CD14-positive monocyte (primary cell): Measurements from ENCODE around the gene HNRNPM. TPM values are rescaled to one million over a fixed set of nuclear protein-coding genes. Genes with fewer than 3 reads are reported as not detected.

Experiments used
- DNase-seq, 3 donors: peaks; one replicate each; pipeline ENCODE4 v3.0.0-alpha.2; 2011 to 2022
- H2AFZ ChIP-seq: 2 replicates; pipeline ENCODE4 v1.6.0; 2012; ENCODE audit warnings: mild to moderate bottlenecking, low read depth, low read length, inconsistent platforms; ENCODE audit not compliant: insufficient read depth, poor library complexity, severe bottlenecking
- H3K27ac ChIP-seq, 2 donors: 1 replicate in 1 of 2; 2 replicates in 1 of 2; pipeline ENCODE4 v1.5.1; 2012 to 2013; ENCODE audit warnings: low read length in 2 of 2, control low read depth in 1 of 2, inconsistent platforms in 1 of 2, low read depth in 1 of 2, mild to moderate bottlenecking in 1 of 2
- H3K27me3 ChIP-seq, 2 donors: one replicate each; pipeline versions ENCODE4 v1.6.0 to v1.6.1; 2011 to 2013; ENCODE audit warnings: low read length in 2 of 2; ENCODE audit not compliant: control insufficient read depth in 2 of 2, insufficient read depth in 2 of 2
- H3K36me3 ChIP-seq, 2 donors: replicated peaks in 1 of 2; 1 replicate in 1 of 2; 2 replicates in 1 of 2; pipeline versions ENCODE4 v1.5.1 to v1.6.1; 2012 to 2013; ENCODE audit warnings: low read length in 2 of 2, control low read depth in 1 of 2, inconsistent platforms in 1 of 2, mild to moderate bottlenecking in 1 of 2; ENCODE audit not compliant: insufficient read depth in 2 of 2, control insufficient read depth in 1 of 2
- H3K4me1 ChIP-seq, 2 donors: 1 replicate in 1 of 2; 2 replicates in 1 of 2; pipeline versions ENCODE4 v1.5.1 to v1.6.1; 2012 to 2013; ENCODE audit warnings: low read length in 2 of 2, control low read depth in 1 of 2, inconsistent platforms in 1 of 2, mild to moderate bottlenecking in 1 of 2, moderate library complexity in 1 of 2; ENCODE audit not compliant: insufficient read depth in 2 of 2, control insufficient read depth in 1 of 2
- H3K4me2 ChIP-seq: replicated peaks from 2 replicates; pipeline ENCODE3; 2012; ENCODE audit warnings: low read length, moderate library complexity, mild to moderate bottlenecking; ENCODE audit not compliant: poor library complexity, severe bottlenecking; ENCODE audit errors: extremely low read depth
- H3K4me3 ChIP-seq, 3 experiments: fragments of 200-600 bp in 1 of 3; sonication (generic) in 1 of 3; replicated peaks in 1 of 3; 1 replicate in 2 of 3; 2 replicates in 1 of 3; pipeline ENCODE4 v1.5.1; 2011 to 2013; ENCODE audit warnings: low read length in 3 of 3, mild to moderate bottlenecking in 3 of 3, control low read depth in 2 of 3, low read depth in 2 of 3, inconsistent platforms in 1 of 3, moderate library complexity in 1 of 3
- H3K79me2 ChIP-seq: 2 replicates; pipeline ENCODE4 v1.6.0; 2012; ENCODE audit warnings: mild to moderate bottlenecking, control low read depth, inconsistent platforms, low read length, moderate library complexity; ENCODE audit not compliant: insufficient read depth
- H3K9ac ChIP-seq: 2 replicates; pipeline ENCODE4 v1.6.0; 2017; ENCODE audit warnings: low read length, mild to moderate bottlenecking; ENCODE audit not compliant: insufficient read depth, poor library complexity, severe bottlenecking
- H3K9me3 ChIP-seq, 2 donors: replicated peaks in 1 of 2; 1 replicate in 1 of 2; 2 replicates in 1 of 2; pipeline versions ENCODE4 v1.5.1 to v1.6.1; 2012 to 2013; ENCODE audit warnings: low read length in 2 of 2, control low read depth in 1 of 2; ENCODE audit not compliant: control insufficient read depth in 1 of 2, insufficient read depth in 1 of 2
- H4K20me1 ChIP-seq: 2 replicates; pipeline ENCODE4 v1.6.0; 2012; ENCODE audit warnings: mild to moderate bottlenecking, low read length, control low read depth, moderate library complexity; ENCODE audit not compliant: insufficient read depth
- H3K27ac Mint-ChIP-seq, 7 donors: one replicate each; pipeline ENCODE4 v1.8.0; 2020; ENCODE audit warnings: mild to moderate bottlenecking in 7 of 7, mixed read lengths in 7 of 7, moderate library complexity in 6 of 7, inconsistent platforms in 2 of 7
- H3K27me3 Mint-ChIP-seq, 3 donors: one replicate each; pipeline ENCODE4 v1.8.0; 2021 to 2022; ENCODE audit warnings: low read depth in 3 of 3, mild to moderate bottlenecking in 3 of 3, mixed read lengths in 3 of 3, moderate library complexity in 3 of 3, inconsistent platforms in 1 of 3
- H3K36me3 Mint-ChIP-seq, 2 donors: one replicate each; pipeline ENCODE4 v1.8.0; 2020; ENCODE audit warnings: mixed read lengths in 2 of 2, inconsistent platforms in 1 of 2, mild to moderate bottlenecking in 1 of 2
- H3K4me1 Mint-ChIP-seq: one replicate; pipeline ENCODE4 v1.8.0; 2020; ENCODE audit warnings: mild to moderate bottlenecking, mixed read lengths
- H3K4me3 Mint-ChIP-seq, 2 donors: one replicate each; pipeline ENCODE4 v1.8.0; 2020; ENCODE audit warnings: mild to moderate bottlenecking in 2 of 2, mixed read lengths in 2 of 2, moderate library complexity in 1 of 2
- H3K9me3 Mint-ChIP-seq, 7 donors: one replicate each; pipeline ENCODE4 v1.8.0; 2020 to 2022; ENCODE audit warnings: mixed read lengths in 7 of 7, mild to moderate bottlenecking in 6 of 7, moderate library complexity in 6 of 7, inconsistent platforms in 2 of 7
- WGBS: methylation state at CpG from one replicate; pipeline ENCODE4 v1.1.5; 2013; ENCODE audit warnings: missing lambda C conversion rate; ENCODE audit not compliant: insufficient coverage; 5-methylcytosine and 5-hydroxymethylcytosine counted together
- intact Hi-C, 2 donors: fragments of 100-400 bp; cut with micrococcal nuclease; formaldehyde crosslinking; loops; one replicate each; pipeline versions ENCODE4 v1.15.0 to v1.15.1; 2023
- polyA plus RNA-seq, 3 donors: library from polyadenylated mRNA; depleted of rRNA in 1 of 3; unstranded in 2 of 3; stranded (reverse) in 1 of 3; fragments of 300-500 nt in 2 of 3; fragments of >200 nt in 1 of 3; fragmentation: Illumina TruSeq in 2 of 3; gene quantifications; 1 replicate in 2 of 3; 2 replicates in 1 of 3; pipeline ENCODE4 v1.2.3, GENCODE V29; 2012 to 2021
- TF ChIP-seq, protein P1 (sequence below): fragments of 200-600 bp; IDR thresholded peaks from one replicate; pipeline ENCODE4 v1.8.0; 2022; ENCODE audit warnings: antibody characterized with exemption, mild to moderate bottlenecking

HNRNPM gene
- polyA plus RNA-seq, 3 donors = 77.0 to 121 (median 116) TPM

DNA sequence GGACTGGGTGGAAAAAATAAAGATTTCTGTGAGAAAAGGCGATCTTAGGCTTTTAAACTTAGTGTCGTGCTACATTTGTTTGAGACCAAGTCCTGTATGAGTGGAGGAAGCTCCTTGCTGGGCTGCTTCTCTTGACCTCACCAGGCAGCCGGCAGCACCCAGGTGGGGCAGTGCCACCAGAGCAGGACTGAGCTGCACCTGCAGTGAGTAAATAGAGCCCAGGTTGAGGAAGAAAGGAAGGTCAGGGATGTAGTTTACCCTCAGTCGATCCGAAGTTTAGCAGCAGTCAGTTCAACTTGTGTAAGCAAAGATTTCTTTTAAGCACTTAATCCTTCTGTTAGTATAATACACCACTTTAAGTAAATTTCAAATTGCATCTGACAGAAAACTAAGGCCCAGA, 13.6 kb downstream of the HNRNPM start:
- Mint-ChIP-seq H3K4me1 (peaks cover 12% of the 10 kb centered on the region), H3K27me3 (peaks cover 0 to 3% (median 0%) of the 10 kb centered on the region in 3 donors), H3K9me3 (no peaks in the 10 kb centered on the region), H3K36me3 (peaks cover 64 to 80% of the 10 kb centered on the region in 2 donors), H3K4me3 (no peak overlapping the region), H3K27ac (peak overlapping the region in 2 of 7 donors; percentile 45 to 47)
- no peak overlapping the region for H3K4me3 ChIP-seq
- intact Hi-C loops = no loop called here
- no peak overlapping the region for H3K4me2 ChIP-seq
- no peak overlapping the region for H3K27ac ChIP-seq
- H3K27me3 ChIP-seq = no peaks in the 10 kb centered on the region
- H4K20me1 ChIP-seq = peaks cover 100% of the 10 kb centered on the region
- peaks cover 51 to 99% of the 10 kb centered on the region in 2 donors for H3K36me3 ChIP-seq
- H3K9ac ChIP-seq = no peak overlapping the region
- TF ChIP-seq, protein P1, sequence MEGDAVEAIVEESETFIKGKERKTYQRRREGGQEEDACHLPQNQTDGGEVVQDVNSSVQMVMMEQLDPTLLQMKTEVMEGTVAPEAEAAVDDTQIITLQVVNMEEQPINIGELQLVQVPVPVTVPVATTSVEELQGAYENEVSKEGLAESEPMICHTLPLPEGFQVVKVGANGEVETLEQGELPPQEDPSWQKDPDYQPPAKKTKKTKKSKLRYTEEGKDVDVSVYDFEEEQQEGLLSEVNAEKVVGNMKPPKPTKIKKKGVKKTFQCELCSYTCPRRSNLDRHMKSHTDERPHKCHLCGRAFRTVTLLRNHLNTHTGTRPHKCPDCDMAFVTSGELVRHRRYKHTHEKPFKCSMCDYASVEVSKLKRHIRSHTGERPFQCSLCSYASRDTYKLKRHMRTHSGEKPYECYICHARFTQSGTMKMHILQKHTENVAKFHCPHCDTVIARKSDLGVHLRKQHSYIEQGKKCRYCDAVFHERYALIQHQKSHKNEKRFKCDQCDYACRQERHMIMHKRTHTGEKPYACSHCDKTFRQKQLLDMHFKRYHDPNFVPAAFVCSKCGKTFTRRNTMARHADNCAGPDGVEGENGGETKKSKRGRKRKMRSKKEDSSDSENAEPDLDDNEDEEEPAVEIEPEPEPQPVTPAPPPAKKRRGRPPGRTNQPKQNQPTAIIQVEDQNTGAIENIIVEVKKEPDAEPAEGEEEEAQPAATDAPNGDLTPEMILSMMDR = no peak
- peaks cover 100% of the 10 kb centered on the region for H3K79me2 ChIP-seq
- WGBS = 100% methylated on average over 3 of the region's 5 CpGs
- no peak for DNase-seq
- no peaks in the 10 kb centered on the region for H3K9me3 ChIP-seq
- no peak overlapping the region for H2AFZ ChIP-seq
- no peaks in the 10 kb centered on the region for H3K4me1 ChIP-seq

DNA sequence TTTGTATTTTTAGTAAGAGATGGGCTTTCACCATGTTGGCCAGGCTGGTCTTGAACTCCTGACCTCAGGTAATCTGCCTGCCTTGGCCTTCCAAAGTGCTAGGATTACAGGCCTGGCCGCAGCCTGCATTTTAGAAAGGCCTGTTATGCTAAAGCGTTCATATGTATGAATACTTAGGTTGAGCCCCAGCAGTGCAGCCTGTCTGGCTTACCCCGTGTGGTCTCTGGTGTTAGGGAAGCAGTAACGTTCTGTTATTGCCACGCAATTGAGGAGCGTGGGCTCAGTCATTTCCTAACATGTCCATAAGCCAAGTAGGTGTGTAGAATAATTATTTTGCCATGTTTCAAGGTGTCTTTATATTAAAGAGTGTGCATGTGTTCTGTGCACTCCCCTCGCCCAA, 14.3 kb downstream of the HNRNPM start:
- Histone ChIP-seq H3K9ac (no peak overlapping the region), H2AFZ (no peak overlapping the region), H3K4me2 (no peak overlapping the region), H3K27ac (no peak overlapping the region), H3K4me1 (no peaks in the 10 kb centered on the region), H3K4me3 (no peak overlapping the region), H3K27me3 (no peaks in the 10 kb centered on the region), H3K9me3 (no peaks in the 10 kb centered on the region), H3K36me3 (peaks cover 57 to 100% of the 10 kb centered on the region in 2 donors), H4K20me1 (peaks cover 100% of the 10 kb centered on the region), H3K79me2 (peaks cover 100% of the 10 kb centered on the region)
- peaks cover 5% of the 10 kb centered on the region for H3K4me1 Mint-ChIP-seq
- peak overlapping the region in 3 of 7 donors; percentile 9 to 33 (median 28) for H3K27ac Mint-ChIP-seq
- H3K9me3 Mint-ChIP-seq = no peaks in the 10 kb centered on the region
- H3K4me3 Mint-ChIP-seq = no peak overlapping the region
- intact Hi-C loops = no loop called here
- 85% methylated on average over 4 of the region's 7 CpGs for WGBS
- DNase-seq = no peak
- TF ChIP-seq, protein P1 = no peak
- H3K36me3 Mint-ChIP-seq = peaks cover 72 to 83% of the 10 kb centered on the region in 2 donors
- H3K27me3 Mint-ChIP-seq = peaks cover 0 to 3% (median 0%) of the 10 kb centered on the region in 3 donors
